Aorta (tissue), 5 donors: Measurements from ENCODE around the gene PLA2G4D. TPM values are rescaled to one million over a fixed set of nuclear protein-coding genes. Genes with fewer than 3 reads are reported as not detected.

Source experiments
- ATAC-seq: fragments of 200-7000 bp; cut with Tn5 transposase; one replicate; pipeline ENCODE4 v1.9.1; 2022; ENCODE audit warnings: moderate library complexity; ENCODE audit not compliant: low FRiP score
- DNase-seq, 2 donors: peaks; one replicate each; pipeline ENCODE4 v3.0.0-alpha.2; 2020
- H3K27ac ChIP-seq, 2 donors: one replicate each; pipeline ENCODE4 v1.5.1; 2013; ENCODE audit warnings: low read length in 2 of 2, mild to moderate bottlenecking in 2 of 2, moderate library complexity in 2 of 2, control low read depth in 1 of 2, inconsistent platforms in 1 of 2, low read depth in 1 of 2
- H3K27me3 ChIP-seq, 2 donors: one replicate each; pipeline ENCODE4 v1.6.1; 2013; ENCODE audit warnings: control low read depth in 1 of 2, low read length in 1 of 2, mild to moderate bottlenecking in 1 of 2, moderate library complexity in 1 of 2; ENCODE audit not compliant: insufficient read depth in 2 of 2, control insufficient read depth in 1 of 2
- H3K36me3 ChIP-seq, 2 donors: one replicate each; pipeline ENCODE4 v1.6.1; 2013; ENCODE audit warnings: control low read depth in 1 of 2, low read length in 1 of 2, mild to moderate bottlenecking in 1 of 2; ENCODE audit not compliant: insufficient read depth in 2 of 2, control insufficient read depth in 1 of 2
- H3K4me1 ChIP-seq, 2 donors: one replicate each; pipeline ENCODE4 v1.6.1; 2013; ENCODE audit warnings: low read length in 2 of 2, control low read depth in 1 of 2, mild to moderate bottlenecking in 1 of 2, moderate library complexity in 1 of 2; ENCODE audit not compliant: insufficient read depth in 2 of 2, control insufficient read depth in 1 of 2
- H3K4me3 ChIP-seq, 2 donors: one replicate each; pipeline ENCODE4 v1.5.1; 2013; ENCODE audit warnings: low read length in 2 of 2, control low read depth in 1 of 2, mild to moderate bottlenecking in 1 of 2
- H3K9me3 ChIP-seq: one replicate; pipeline ENCODE4 v1.6.1; 2013; ENCODE audit warnings: mild to moderate bottlenecking, low read length; ENCODE audit not compliant: control insufficient read depth
- WGBS, 2 donors: extraction: QIAGEN DNeasy Blood & Tissue Kit; methylation state at CpG; one replicate each; pipeline ENCODE4 v1.1.7; 2013; 5-methylcytosine and 5-hydroxymethylcytosine counted together
- intact Hi-C, 2 donors: fragments of 100-400 bp; cut with DNase I; formaldehyde crosslinking; loops; one replicate each; pipeline versions ENCODE4 v1.14.2 to v1.15.0; 2022
- polyA plus RNA-seq, 2 donors: library from polyadenylated mRNA; stranded (reverse); fragments of 200-250 nt; gene quantifications; one replicate each; pipeline ENCODE4 v1.2.3, GENCODE V29; 2013
- total RNA-seq, 2 donors: library from RNA; stranded (reverse); fragmentation: NEBNext Ultra II Directional; extraction: Animal tissue kit (Norgen Biotek cat#: 25700); gene quantifications; one replicate each; pipeline ENCODE4 v1.2.1, GENCODE V29; 2021
- donor health status: healthy with polysubstance abuse.
- donor health status: Bipolar disorder and iron deficiency.
- donor health status: DM: no; HTN: no; CAD: no.
- donor health status: DM: no; HTN: no; CAD: no.
- donor health status: DM: yes; HTN: yes; CAD: no.

PLA2G4D gene
- total and polyA plus RNA-seq, 4 donors, result not detected

DNA sequence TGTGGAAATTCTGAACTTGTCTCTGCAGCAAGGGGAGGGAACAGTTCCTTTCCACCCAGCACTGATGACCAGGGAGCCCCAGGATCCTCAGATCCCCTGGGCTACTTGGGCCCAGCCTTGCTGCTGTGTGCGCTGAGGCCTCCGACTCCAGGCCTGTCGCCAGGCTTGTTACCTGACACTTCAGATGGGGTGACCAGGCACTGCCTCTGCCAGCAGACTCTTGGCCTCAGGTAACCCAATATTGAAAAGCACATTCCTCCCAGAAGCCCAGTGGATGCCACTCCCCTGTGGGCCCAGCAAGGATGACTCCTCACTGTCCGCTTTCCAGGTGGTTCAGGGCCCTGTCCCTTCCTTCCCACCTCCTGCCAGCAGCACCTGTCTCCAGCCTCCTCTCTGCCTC is 70.1 kb downstream of the PLA2G4D start:
- Histone ChIP-seq H3K4me3 (no peak overlapping the region), H3K36me3 (no peaks in the 10 kb centered on the region), H3K27me3 (no peaks in the 10 kb centered on the region), H3K27ac (no peak overlapping the region), H3K9me3 (no peaks in the 10 kb centered on the region), H3K4me1 (no peaks in the 10 kb centered on the region)
- ATAC-seq (no peak), DNase-seq (no peak)
- WGBS, 2 donors, result 74 to 100% methylated on average over 3 to 4 of the region's 4 CpGs
- intact Hi-C loops, result no loop called here

DNA sequence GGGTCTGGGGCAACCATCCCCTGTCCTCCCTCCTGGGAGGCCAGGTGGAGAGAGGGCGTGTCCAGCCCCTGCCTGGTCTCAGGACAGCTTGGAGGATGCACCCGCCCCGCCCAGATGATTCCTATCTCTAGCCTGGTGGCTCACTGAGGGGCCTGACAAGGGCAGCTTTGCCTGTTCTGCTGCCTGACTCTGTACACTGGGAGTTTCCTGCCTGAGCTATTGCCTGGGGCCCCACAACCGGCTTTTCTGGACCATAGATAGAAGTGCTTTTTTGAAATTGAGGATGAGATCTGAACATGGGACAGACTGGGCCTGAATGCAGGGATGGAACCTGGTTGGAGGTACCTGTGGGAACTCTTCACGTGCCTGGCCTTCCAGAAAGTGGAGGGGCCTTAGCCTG is 72.8 kb downstream of the PLA2G4D start:
- DNase-seq, result no peak
- Histone ChIP-seq H3K4me1 (no peaks in the 10 kb centered on the region), H3K36me3 (no peaks in the 10 kb centered on the region), H3K4me3 (no peak overlapping the region), H3K27ac (no peak overlapping the region), H3K9me3 (no peaks in the 10 kb centered on the region), H3K27me3 (no peaks in the 10 kb centered on the region)
- intact Hi-C loops, result no loop called here
- no peak for ATAC-seq
- 96% methylated on average over 5 of the region's 5 CpGs for WGBS, 2 donors

DNA sequence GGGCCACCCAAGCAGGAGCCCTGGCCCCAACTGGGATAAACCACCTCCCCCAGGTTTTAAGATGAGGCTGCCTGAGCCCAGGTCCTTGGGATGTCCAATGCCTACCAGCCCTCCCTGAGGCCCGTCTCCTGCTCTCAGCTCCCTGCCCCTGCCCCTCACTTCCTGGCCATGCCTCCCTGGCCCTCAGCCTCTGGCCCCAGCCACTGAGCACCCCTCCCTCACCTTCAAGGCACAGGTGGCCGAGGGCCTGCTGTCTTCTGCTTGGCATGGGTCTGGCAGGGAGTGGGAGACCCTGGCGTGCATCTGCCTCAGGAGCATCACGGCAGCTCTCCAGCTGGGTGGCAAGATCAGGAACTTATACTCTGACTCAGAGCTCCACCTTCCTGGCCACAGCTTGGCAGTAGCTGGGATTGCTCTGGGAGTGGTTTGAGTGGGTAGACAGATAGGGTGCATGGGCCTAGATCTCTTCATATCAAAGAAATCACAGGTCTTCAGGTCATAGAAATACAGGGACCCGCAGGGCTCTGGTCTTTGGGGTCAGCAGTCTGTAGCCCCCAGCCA is 73.6 kb downstream of the PLA2G4D start, which contains the start of gene PLA2G4E:
PLA2G4E (minus strand) TSS at position 330 of the 561 bp plus-strand sequence; CDS start at position 318, 12 bp downstream.
- ATAC-seq (no peak), DNase-seq (no peak)
- WGBS, 2 donors, result 94 to 96% methylated on average over 5 of the region's 5 CpGs
- H3K36me3 ChIP-seq, result no peaks in the 10 kb centered on the region
- intact Hi-C loops, result no loop called here
- no peak within 1 kb of the TSS for H3K4me3 ChIP-seq
- no peaks in the 10 kb centered on the region for H3K9me3 ChIP-seq
- no peaks in the 10 kb centered on the region for H3K4me1 ChIP-seq
- H3K27ac ChIP-seq, result no peak within 1 kb of the TSS
- no peaks in the 10 kb centered on the region for H3K27me3 ChIP-seq

DNA sequence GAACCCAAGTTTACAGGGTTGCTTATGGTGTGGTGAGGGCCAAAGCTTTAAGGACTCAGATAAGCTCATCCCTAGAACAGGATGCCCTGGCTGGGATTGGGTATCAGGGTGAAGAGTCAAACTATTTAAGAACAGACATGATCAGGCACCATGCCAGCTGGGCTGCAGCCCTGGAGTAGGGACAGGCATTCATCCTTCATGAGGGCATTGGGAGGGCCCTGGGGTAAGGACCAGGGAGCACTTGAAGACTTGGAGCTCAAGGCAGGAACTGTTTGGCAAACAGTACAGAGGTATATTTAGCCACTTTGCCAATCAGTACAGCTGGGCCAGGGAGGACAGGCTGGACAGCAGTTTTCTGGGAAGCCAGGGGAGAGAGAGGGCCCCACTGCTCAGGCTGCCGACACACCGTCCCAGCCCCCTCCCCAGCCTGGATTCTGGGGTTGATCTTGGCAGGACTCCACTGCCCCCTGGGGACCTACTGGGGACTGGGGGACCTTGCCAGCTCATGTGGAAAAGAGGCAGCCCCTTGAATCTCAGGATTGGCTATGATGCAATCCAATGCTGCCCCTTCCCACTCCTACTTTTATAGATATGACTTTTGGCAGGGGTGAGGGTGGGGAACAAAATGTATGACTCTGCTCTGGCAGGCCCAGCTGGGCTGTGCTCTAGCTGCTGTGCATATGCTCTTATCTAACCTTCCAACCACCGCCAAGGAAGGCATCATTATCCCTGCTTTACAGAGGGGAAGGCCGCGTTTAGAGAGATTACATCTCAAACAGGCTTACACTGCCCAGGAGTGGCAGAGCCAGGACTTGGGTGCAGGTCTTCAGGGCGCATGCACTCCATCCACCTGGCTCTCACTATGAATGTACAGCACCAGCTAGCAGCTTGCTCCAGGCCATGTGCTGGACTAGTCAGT is 75.8 kb downstream of the PLA2G4D start:
- H3K4me3 ChIP-seq, result no peak overlapping the region
- no peak for DNase-seq
- H3K27ac ChIP-seq, result no peak overlapping the region
- no peaks in the 10 kb centered on the region for H3K36me3 ChIP-seq
- no peak for ATAC-seq
- 32 to 37% methylated on average over 6 of the region's 6 CpGs for WGBS, 2 donors
- intact Hi-C loops, result no loop called here
- no peaks in the 10 kb centered on the region for H3K27me3 ChIP-seq
- H3K4me1 ChIP-seq, result no peaks in the 10 kb centered on the region
- H3K9me3 ChIP-seq, result no peaks in the 10 kb centered on the region

Other genes starting within 250 kb of the PLA2G4D start
- 1 to 10 TPM; 1.9 to 5.5 TPM for gene SPTBN5, start 200.5 kb downstream of the PLA2G4D start, total RNA-seq
- 10 to 100 TPM in 1 of 2 donors, under 1 TPM in 1; 0.63 to 10.5 TPM for gene SPTBN5, start 200.5 kb downstream of the PLA2G4D start, polyA plus RNA-seq
- 10 to 100 TPM; 47.3 to 56.6 TPM for gene EHD4, start 122.0 kb downstream of the PLA2G4D start, total RNA-seq
- 10 to 100 TPM; 11.4 to 12.6 TPM for gene EHD4, start 122.0 kb downstream of the PLA2G4D start, polyA plus RNA-seq
- gene PLA2G4E, start 73.5 kb downstream of the PLA2G4D start, total RNA-seq, result not detected
- not detected for gene PLA2G4E, start 73.5 kb downstream of the PLA2G4D start, polyA plus RNA-seq
- not detected for gene PLA2G4F, start 62.1 kb upstream of the PLA2G4D start, total RNA-seq
- 1 to 10 TPM in 1 of 2 donors, not detected in 1; 1.5 TPM for gene PLA2G4F, start 62.1 kb upstream of the PLA2G4D start, polyA plus RNA-seq
- 10 to 100 TPM; 63.3 to 89.4 TPM for gene VPS39, start 113.7 kb upstream of the PLA2G4D start, total RNA-seq
- 10 to 100 TPM; 10.5 to 56.3 TPM for gene VPS39, start 113.7 kb upstream of the PLA2G4D start, polyA plus RNA-seq
- gene GANC, start 178.6 kb upstream of the PLA2G4D start, total RNA-seq, result 10 to 100 TPM; 51.6 to 61.4 TPM
- 10 to 100 TPM; 14.9 to 27.0 TPM for gene GANC, start 178.6 kb upstream of the PLA2G4D start, polyA plus RNA-seq
- gene TMEM87A, start 178.9 kb upstream of the PLA2G4D start, total RNA-seq, result 10 to 100 TPM; 58.4 to 66.8 TPM
- gene TMEM87A, start 178.9 kb upstream of the PLA2G4D start, polyA plus RNA-seq, result 10 to 100 TPM; 21.4 to 38.5 TPM